Activated naive CD4-positive, alpha-beta T cell treated with anti-CD3 and anti-CD28 coated beads, Interleukin-2, amount 50 U/mL, for 72 hours (primary cell): ENCODE measurements around the gene HOXC11. TPM values are rescaled to one million over a fixed set of nuclear protein-coding genes. Genes with fewer than 3 reads are reported as not detected.

Experiments
- ATAC-seq, 2 donors: fragments of 150-1000 bp; cut with Tn5 transposase; 2 replicates each; pipeline ENCODE4 v1.10.0; 2021; ENCODE audit warnings: mild to moderate bottlenecking in 2 of 2, moderate library complexity in 2 of 2
- DNase-seq, 2 donors: peaks; one replicate each; pipeline ENCODE4 v3.0.0; 2021 to 2022; ENCODE audit warnings: low spot score in 2 of 2
- H3K27ac Mint-ChIP-seq, 2 donors: one replicate each; pipeline ENCODE4 v1.8.0; 2022; ENCODE audit warnings: mild to moderate bottlenecking in 2 of 2, mixed read lengths in 2 of 2
- H3K36me3 Mint-ChIP-seq, 2 donors: one replicate each; pipeline ENCODE4 v1.8.0; 2022; ENCODE audit warnings: mixed read lengths in 2 of 2
- H3K9me3 Mint-ChIP-seq, 2 donors: one replicate each; pipeline ENCODE4 v1.8.0; 2022; ENCODE audit warnings: mixed read lengths in 2 of 2
- total RNA-seq, 2 donors: library from RNA; stranded (reverse); gene quantifications; one replicate each; pipeline ENCODE4 v1.2.3, GENCODE V29; 2022

The HOXC11 gene
- total RNA-seq, 2 donors from 2014 or later, result not detected

GRCh38 chr12:54026640-54027441 lies 53.9 kb downstream of the HOXC11 start:
- DNase-seq (no peak), ATAC-seq (no peak)
- H3K9me3 Mint-ChIP-seq, result no peaks in the 10 kb centered on the region
- H3K27ac Mint-ChIP-seq, result no peak overlapping the region
- H3K36me3 Mint-ChIP-seq, result no peaks in the 10 kb centered on the region

Other genes starting within 250 kb of the HOXC11 start
- gene CALCOCO1, start 245.7 kb upstream of the HOXC11 start, total RNA-seq, result 10 to 100 TPM; 35.4 to 36.2 TPM
- not detected for gene CISTR, start 221.1 kb upstream of the HOXC11 start, total RNA-seq
- not detected for gene HOXC13, start 34.3 kb upstream of the HOXC11 start, total RNA-seq
- not detected for gene HOXC12, start 18.2 kb upstream of the HOXC11 start, total RNA-seq
- not detected for gene HOTAIR, start 1.8 kb downstream of the HOXC11 start, total RNA-seq
- gene HOXC10, start 12.0 kb downstream of the HOXC11 start, total RNA-seq, result not detected
- gene HOXC9, start 27.0 kb downstream of the HOXC11 start, total RNA-seq, result not detected
- not detected for gene HOXC8, start 35.9 kb downstream of the HOXC11 start, total RNA-seq
- gene HOXC6, start 55.3 kb downstream of the HOXC11 start, total RNA-seq, result not detected
- gene HOXC5, start 59.9 kb downstream of the HOXC11 start, total RNA-seq, result not detected
- under 1 TPM in 1 of 2 donors, not detected in 1; 0.18 TPM for gene HOXC4, start 80.7 kb downstream of the HOXC11 start, total RNA-seq
- gene SMUG1, start 215.9 kb downstream of the HOXC11 start, total RNA-seq, result 10 to 100 TPM; 18.0 to 25.9 TPM